H1 (cell line): ENCODE results near the gene SGCD. TPM values are rescaled to one million over a fixed set of nuclear protein-coding genes. Genes with fewer than 3 reads are reported as not detected.

Experiments used
- CTCF ChIA-PET: fragments of 300-600 bp; sonication (Branson Sonifier 250); formaldehyde crosslinking; loops from one replicate; lab custom pipeline; 2021; ENCODE audit not compliant: partially characterized antibody; lab: Charles Lee
- POLR2A ChIA-PET: fragments of 300-600 bp; sonication (Branson Sonifier 250); formaldehyde crosslinking; loops from one replicate; lab custom pipeline; 2021; ENCODE audit warnings: inconsistent platforms; ENCODE audit not compliant: partially characterized antibody; lab: Charles Lee
- DNase-seq, 2 experiments: peaks; one replicate each; pipeline versions ENCODE4 v3.0.0 to v3.0.0-alpha.2; 2010 to 2022; ENCODE audit warnings: low spot score in 2 of 2, low read depth in 1 of 2, mixed read lengths in 1 of 2
- FAIRE-seq: peaks from 2 replicates; lab custom pipeline; 2011; peaks lifted over from hg19 to GRCh38; lab: Jason Lieb, UNC
- H2AFZ ChIP-seq: 2 replicates; pipeline ENCODE4 v1.8.1; 2012; ENCODE audit warnings: low read length, inconsistent platforms
- H2AK5ac ChIP-seq: 2 replicates; pipeline ENCODE4 v1.6.1; 2013; ENCODE audit warnings: low read depth, low read length
- H2BK120ac ChIP-seq: replicated peaks from 2 replicates; pipeline ENCODE3; 2013; ENCODE audit warnings: low read depth, low read length, inconsistent platforms
- H2BK12ac ChIP-seq: 2 replicates; pipeline ENCODE4 v1.6.1; 2013; ENCODE audit warnings: low read depth, low read length
- H2BK15ac ChIP-seq: 2 replicates; pipeline ENCODE4 v1.6.1; 2013; ENCODE audit warnings: low read length
- H2BK20ac ChIP-seq: 2 replicates; pipeline ENCODE4 v1.6.1; 2013; ENCODE audit warnings: low read length
- H2BK5ac ChIP-seq: 2 replicates; pipeline ENCODE4 v1.6.1; 2013; ENCODE audit warnings: low read depth, low read length
- H3K14ac ChIP-seq: 2 replicates; pipeline ENCODE4 v1.6.1; 2013; ENCODE audit warnings: inconsistent platforms; ENCODE audit not compliant: insufficient read length
- H3K18ac ChIP-seq: 2 replicates; pipeline ENCODE4 v1.6.1; 2013; ENCODE audit warnings: low read length; ENCODE audit errors: extremely low read depth
- H3K23ac ChIP-seq: 2 replicates; pipeline ENCODE4 v1.6.1; 2013; ENCODE audit warnings: inconsistent platforms; ENCODE audit not compliant: insufficient read length
- H3K23me2 ChIP-seq: 2 replicates; pipeline ENCODE4 v1.6.1; 2013; ENCODE audit warnings: low read depth, low read length
- H3K27ac ChIP-seq: 2 replicates; pipeline ENCODE4 v1.6.1; 2011; ENCODE audit warnings: low read depth, low read length, inconsistent platforms
- H3K27me3 ChIP-seq, 4 experiments: replicated peaks in 1 of 4; 1 replicate in 1 of 4; 2 replicates in 3 of 4; pipeline versions ENCODE4 v1.6.1 to v1.8.1; 2011 to 2013; ENCODE audit warnings: low read length in 3 of 4, mild to moderate bottlenecking in 3 of 4, inconsistent platforms in 2 of 4, mixed read lengths in 2 of 4, moderate library complexity in 1 of 4; ENCODE audit not compliant: control insufficient read depth in 3 of 4, insufficient read depth in 3 of 4; ENCODE audit errors: extremely low read depth in 1 of 4
- H3K36me3 ChIP-seq, 4 experiments: 2 replicates each; pipeline versions ENCODE4 v1.6.1 to v1.8.1; 2011 to 2013; ENCODE audit warnings: mild to moderate bottlenecking in 4 of 4, low read length in 3 of 4, moderate library complexity in 2 of 4, control low read depth in 1 of 4, inconsistent platforms in 1 of 4; ENCODE audit not compliant: insufficient read depth in 4 of 4, control insufficient read depth in 2 of 4
- H3K4ac ChIP-seq: replicated peaks from 2 replicates; pipeline ENCODE3; 2013; ENCODE audit warnings: low read length, low read depth, mixed read lengths, inconsistent platforms; ENCODE audit not compliant: insufficient read length
- H3K4me1 ChIP-seq, 4 experiments: replicated peaks in 1 of 4; 1 replicate in 1 of 4; 2 replicates in 3 of 4; pipeline versions ENCODE4 v1.6.1 to v1.8.1; 2011 to 2013; ENCODE audit warnings: low read length in 3 of 4, inconsistent platforms in 2 of 4, mixed read lengths in 1 of 4; ENCODE audit not compliant: insufficient read depth in 4 of 4, control insufficient read depth in 3 of 4
- H3K4me2 ChIP-seq, 2 experiments: 2 replicates each; pipeline versions ENCODE4 v1.6.1 to v1.8.1; 2011 to 2013; ENCODE audit warnings: low read depth in 2 of 2, low read length in 2 of 2, control low read depth in 1 of 2, inconsistent platforms in 1 of 2, mild to moderate bottlenecking in 1 of 2; ENCODE audit not compliant: insufficient read depth in 1 of 2
- H3K4me3 ChIP-seq, 4 experiments: fragments of 200-600, 300-600 bp in 1 of 4; sonication (generic), shearing (Covaris generic), sonication (Bioruptor Twin) in 1 of 4; 2 replicates each; pipeline versions ENCODE4 v1.5.1 to v1.8.1; 2011 to 2016; ENCODE audit warnings: low read length in 4 of 4, low read depth in 3 of 4, control low read depth in 2 of 4, inconsistent platforms in 2 of 4, mild to moderate bottlenecking in 2 of 4, mixed read lengths in 1 of 4, moderate library complexity in 1 of 4; ENCODE audit not compliant: insufficient read depth in 2 of 4; ENCODE audit errors: extremely low read depth in 1 of 4
- H3K56ac ChIP-seq: replicated peaks from 2 replicates; pipeline ENCODE3; 2013; ENCODE audit warnings: low read depth, mild to moderate bottlenecking, mixed read lengths, low read length, inconsistent platforms; ENCODE audit not compliant: insufficient read length
- H3K79me1 ChIP-seq: 2 replicates; pipeline ENCODE4 v1.6.1; 2013; ENCODE audit warnings: low read depth, low read length, control low read depth
- H3K79me2 ChIP-seq, 2 experiments: 2 replicates each; pipeline versions ENCODE4 v1.6.1 to v1.8.1; 2012 to 2013; ENCODE audit warnings: low read length in 2 of 2, mild to moderate bottlenecking in 2 of 2, inconsistent platforms in 1 of 2; ENCODE audit not compliant: insufficient read depth in 2 of 2, control insufficient read depth in 1 of 2
- H3K9ac ChIP-seq, 4 experiments: replicated peaks in 1 of 4; 1 replicate in 1 of 4; 2 replicates in 3 of 4; pipeline versions ENCODE4 v1.6.1 to v1.8.1; 2011 to 2013; ENCODE audit warnings: low read depth in 3 of 4, low read length in 3 of 4, control low read depth in 2 of 4, mild to moderate bottlenecking in 2 of 4, moderate library complexity in 2 of 4, inconsistent platforms in 1 of 4; ENCODE audit errors: extremely low read depth in 1 of 4
- H3K9me3 ChIP-seq, 2 experiments: 2 replicates each; pipeline versions ENCODE4 v1.6.1 to v1.8.1; 2012 to 2013; ENCODE audit warnings: mild to moderate bottlenecking in 2 of 2, moderate library complexity in 2 of 2, control low read depth in 1 of 2, inconsistent platforms in 1 of 2, low read depth in 1 of 2, low read length in 1 of 2, mixed read lengths in 1 of 2; ENCODE audit not compliant: insufficient read depth in 2 of 2
- H4K20me1 ChIP-seq, 2 experiments: replicated peaks in 1 of 2; 2 replicates each; pipeline versions ENCODE3 to v1.8.1; 2011 to 2013; ENCODE audit warnings: inconsistent platforms in 2 of 2, low read length in 2 of 2, mild to moderate bottlenecking in 1 of 2; ENCODE audit not compliant: insufficient read depth in 2 of 2, control insufficient read depth in 1 of 2
- H4K5ac ChIP-seq: 2 replicates; pipeline ENCODE4 v1.6.1; 2013; ENCODE audit warnings: low read length, low read depth, mixed read lengths, inconsistent platforms; ENCODE audit not compliant: insufficient read length
- H4K8ac ChIP-seq: 2 replicates; pipeline ENCODE4 v1.8.0; 2013; ENCODE audit warnings: mild to moderate bottlenecking, moderate library complexity, low read length, inconsistent platforms; ENCODE audit not compliant: insufficient read depth; ENCODE audit errors: extremely low read depth
- H4K91ac ChIP-seq: replicated peaks from 2 replicates; pipeline ENCODE3; 2013; ENCODE audit warnings: low read length, mixed read lengths, inconsistent platforms; ENCODE audit not compliant: insufficient read length
- WGBS, 2 experiments: shearing (Covaris generic) in 1 of 2; methylation state at CpG; one replicate each; pipeline versions ENCODE4 v1.1.6 to v1.1.7; 2013 to 2015; ENCODE audit warnings: low lambda C conversion rate in 2 of 2, mixed read lengths in 2 of 2, inconsistent platforms in 1 of 2, low coverage in 1 of 2, missing lambda C conversion rate in 1 of 2; ENCODE audit not compliant: insufficient replicate concordance in 2 of 2, insufficient coverage in 1 of 2, insufficient read length in 1 of 2; ENCODE audit errors: extremely low coverage in 1 of 2, missing lambda C conversion rate in 1 of 2; 5-methylcytosine and 5-hydroxymethylcytosine counted together
- polyA plus RNA-seq, 7 experiments: library from polyadenylated mRNA; depleted of rRNA in 3 of 7; stranded (reverse) in 5 of 7; unstranded in 2 of 7; fragments of >200 nt in 5 of 7; fragments of 200-250 nt in 2 of 7; gene quantifications; 1 replicate in 5 of 7; 2 replicates in 1 of 7; 4 replicates in 1 of 7; pipeline versions ENCODE4 v1.2.1 to v1.2.3, GENCODE V29; 2011 to 2013; ENCODE audit warnings: missing spikeins in 2 of 7, mixed read lengths in 2 of 7
- total RNA-seq: library from RNA; stranded (reverse); fragmentation: NEBNext Ultra II Directional; extraction: Animal tissue kit (Norgen Biotek cat#: 25700); gene quantifications from 2 replicates; pipeline ENCODE4 v1.2.1, GENCODE V29; 2021

SGCD gene
- total and polyA plus RNA-seq, 2 of the 8 experiments (the other 6 are each of a cell fraction or from before 2014, with no cell fraction given), result 0.04 to 0.08 TPM

DNA sequence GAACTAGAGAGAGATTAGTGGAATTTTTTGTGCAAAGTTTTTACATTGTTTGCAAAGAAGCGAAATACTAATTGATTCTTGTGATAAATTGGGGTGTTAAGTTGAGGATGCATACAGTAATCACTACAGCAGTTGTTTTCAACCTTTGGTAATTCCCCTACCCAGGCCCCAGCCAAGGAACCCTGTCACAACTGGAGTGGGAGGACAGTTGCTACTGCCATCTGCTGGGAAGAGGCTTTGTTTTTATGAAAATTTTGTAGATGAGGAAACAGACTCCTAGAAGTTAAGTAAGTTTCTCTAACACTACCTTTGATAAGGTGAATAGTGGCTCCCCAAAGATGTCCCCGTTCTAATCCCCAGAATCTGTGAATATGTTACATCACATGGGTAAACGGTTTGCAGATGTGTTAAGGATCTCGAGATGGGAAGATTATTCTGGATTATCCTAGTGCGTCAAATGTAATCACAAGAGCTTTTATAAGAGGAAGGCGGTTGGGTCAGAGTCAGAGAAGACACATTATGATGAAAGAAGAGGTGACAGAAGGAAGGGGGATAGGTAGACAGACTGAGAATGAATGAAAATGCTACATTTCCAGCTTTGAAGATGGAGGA lies 489.1 kb downstream of the SGCD start:
- ChIA-PET POLR2A (interaction anchor here (1.0 kb wide), 1 partner anchor 11 kb away, joined by 3 read pairs; no protein-coding TSS in a partner anchor), CTCF (interaction anchor here (0.6 to 3.6 kb wide), 26 partner anchors 7 to 1554 kb away, joined by 3 to 24 read pairs (median 3); no protein-coding TSS in a partner anchor)
- H3K56ac ChIP-seq, result no peak overlapping the region
- H2BK15ac ChIP-seq, result no peak overlapping the region
- no peak overlapping the region for H2AK5ac ChIP-seq
- H3K4me2 ChIP-seq, result no peak overlapping the region
- H3K27me3 ChIP-seq, result peaks cover 0 to 2% (median 0%) of the 10 kb centered on the region in 4 experiments; a peak in 1 of 7 replicates
- H4K20me1 ChIP-seq, result no peaks in the 10 kb centered on the region
- H3K4ac ChIP-seq, result no peak overlapping the region
- no peak overlapping the region for H3K4me3 ChIP-seq
- no peak overlapping the region for H3K23ac ChIP-seq
- DNase-seq (no peak), FAIRE-seq (peak; percentile 87)
- no peak overlapping the region for H3K18ac ChIP-seq
- no peak overlapping the region for H4K5ac ChIP-seq
- H2BK20ac ChIP-seq, result 0 out of 2 replicates have a peak overlapping the region, but pooled peaks have one; percentile 44
- no peak overlapping the region for H3K9ac ChIP-seq
- H4K91ac ChIP-seq, result no peak overlapping the region
- H3K79me1 ChIP-seq, result no peaks in the 10 kb centered on the region
- no peaks in the 10 kb centered on the region for H3K9me3 ChIP-seq
- WGBS, 2 experiments, result 65% methylated on average over 6 of the region's 6 CpGs; no CpG with 5 or more reads in 1 of the 2 experiments
- H2BK12ac ChIP-seq, result no peak overlapping the region
- H3K4me1 ChIP-seq, result peaks cover 0 to 9% (median 2%) of the 10 kb centered on the region in 4 experiments; a peak in 3 of 7 replicates
- no peak overlapping the region for H3K27ac ChIP-seq
- no peak overlapping the region for H4K8ac ChIP-seq
- no peaks in the 10 kb centered on the region for H3K23me2 ChIP-seq
- 0 out of 2 replicates have a peak overlapping the region, but pooled peaks have one; percentile 63 for H2AFZ ChIP-seq
- no peaks in the 10 kb centered on the region for H3K36me3 ChIP-seq
- no peaks in the 10 kb centered on the region for H3K79me2 ChIP-seq
- no peak overlapping the region for H3K14ac ChIP-seq
- H2BK5ac ChIP-seq, result no peak overlapping the region
- H2BK120ac ChIP-seq, result no peak overlapping the region
